ENCODE data around the gene DGCR2. TPM values are rescaled to one million over a fixed set of nuclear protein-coding genes. Genes with fewer than 3 reads are reported as not detected.

Gene DGCR2
- total RNA-seq, 1 experiment from 2014 or later, result 42.9 TPM

DNA sequence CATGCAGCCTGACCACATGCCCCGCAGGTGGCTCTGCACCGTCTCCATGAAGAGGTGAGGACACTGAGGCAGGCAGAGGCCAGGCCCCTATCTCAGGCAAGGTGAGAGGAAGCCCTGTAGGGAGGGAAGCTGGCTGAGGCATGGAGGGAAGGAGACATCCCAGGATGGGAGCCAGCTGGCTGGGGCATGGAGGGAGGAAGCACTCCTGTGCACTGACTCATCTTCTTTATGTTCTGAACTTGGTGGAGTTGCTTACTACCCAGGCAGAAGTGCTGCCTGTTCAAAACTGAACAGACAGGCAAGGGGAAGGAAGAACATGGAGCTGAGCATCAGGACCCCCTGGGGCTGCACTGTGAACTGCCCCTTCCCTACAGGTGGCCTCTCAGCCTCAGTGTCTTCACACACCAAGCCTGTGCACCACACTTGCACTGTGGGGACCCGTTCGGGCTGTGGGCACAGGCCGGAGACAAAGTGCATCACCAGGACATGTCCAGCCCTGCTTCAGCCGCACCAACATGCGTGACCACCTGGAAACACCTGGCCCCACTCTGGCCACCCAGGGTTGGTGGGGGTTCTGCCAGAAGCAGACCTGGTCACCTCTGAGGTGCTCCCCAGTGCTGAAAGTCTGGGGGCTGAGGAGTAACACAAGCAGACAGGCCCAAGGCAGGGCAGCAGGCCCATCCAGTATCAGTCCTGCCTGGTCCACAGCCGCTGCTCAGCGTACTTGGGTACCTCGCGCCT, 55.5 kb downstream of the DGCR2 start:
- DNase-seq (ENCODE audit: low read depth, low spot score), result no peak
- intact Hi-C loops (cut with micrococcal nuclease), result no loop called here
- Histone ChIP-seq H3K9ac (ENCODE audit: low read length) (no peak overlapping the region), H3K27ac (ENCODE audit: low read depth, low read length) (no peak overlapping the region), H2AFZ (ENCODE audit: low read depth, low read length, poor library complexity, severe bottlenecking) (no peak overlapping the region), H3K9me3 (ENCODE audit: control insufficient read depth in 1 of 2, insufficient read depth in 1 of 2, low read depth in 1 of 2, low read length in 2 of 2) (no peaks in the 10 kb centered on the region), H4K20me1 (ENCODE audit: insufficient read depth) (no peaks in the 10 kb centered on the region), H3K9me2 (ENCODE audit: insufficient read depth) (no peaks in the 10 kb centered on the region), H3K79me2 (ENCODE audit: insufficient read depth, low read length) (0 out of 2 replicates have a peak, but pooled peaks cover 3% of the 10 kb centered on the region), H3K4me1 (ENCODE audit: control insufficient read depth in 1 of 2, insufficient read depth in 2 of 2, low read length in 2 of 2) (no peaks in the 10 kb centered on the region), H3K27me3 (ENCODE audit: insufficient read depth, low read length) (no peaks in the 10 kb centered on the region), H3K4me2 (ENCODE audit: low read length) (no peak overlapping the region), H3K36me3 (ENCODE audit: control insufficient read depth in 1 of 2, insufficient read depth in 2 of 2, low read length in 2 of 2) (peaks cover 0 to 7% of the 10 kb centered on the region in 2 experiments; a peak in 3 of 4 replicates), H3K4me3 (replicated peaks in 1 of 2; ENCODE audit: low read depth in 1 of 2, low read length in 2 of 2) (no peak overlapping the region)
- no TSS peak for BruUV-seq (replicated peaks)
- TF ChIP-seq YY1 (IDR thresholded peaks at IDR 0.05; ENCODE audit: extremely low read depth, insufficient replicate concordance, low read depth, low read length), result no peak
- TF ChIP-seq ELF1 (IDR thresholded peaks at IDR 0.05; ENCODE audit: borderline replicate concordance, low read depth), result no peak
- no peak for TF ChIP-seq POLR2A (IDR thresholded peaks at IDR 0.05; ENCODE audit: borderline replicate concordance, extremely low read depth, insufficient read depth, insufficient read length)
- no peak for TF ChIP-seq SP1 (IDR thresholded peaks at IDR 0.05; ENCODE audit: low read depth)
- TF ChIP-seq, protein P1, sequence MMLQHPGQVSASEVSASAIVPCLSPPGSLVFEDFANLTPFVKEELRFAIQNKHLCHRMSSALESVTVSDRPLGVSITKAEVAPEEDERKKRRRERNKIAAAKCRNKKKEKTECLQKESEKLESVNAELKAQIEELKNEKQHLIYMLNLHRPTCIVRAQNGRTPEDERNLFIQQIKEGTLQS (IDR thresholded peaks at IDR 0.05), result no peak
- no peak for TF ChIP-seq POLR2AphosphoS5 (IDR thresholded peaks at IDR 0.05; ENCODE audit: low read depth, low read length)
- no peak for TF ChIP-seq CBX3 (IDR thresholded peaks at IDR 0.05; ENCODE audit: low read depth)
- no peak for TF ChIP-seq REST (IDR thresholded peaks at IDR 0.05; ENCODE audit: low read depth)
- TF ChIP-seq CTCF (IDR thresholded peaks at IDR 0.05 in 2 of 3, conservative IDR thresholded peaks at IDR 0.05 in 1 of 3; ENCODE audit: borderline replicate concordance in 1 of 3, insufficient read depth in 1 of 3, low read depth in 2 of 3, low read length in 2 of 3), result no peak
- no peak for TF ChIP-seq SRF (IDR thresholded peaks at IDR 0.05; ENCODE audit: low read depth)
- TF ChIP-seq CEBPB (IDR thresholded peaks at IDR 0.05; ENCODE audit: low read depth), result no peak
- TF ChIP-seq EGR1 (IDR thresholded peaks at IDR 0.05; ENCODE audit: low read depth), result no peak
- TF ChIP-seq ZNF274 (IDR thresholded peaks at IDR 0.05; ENCODE audit: low read depth, low read length), result no peak
- no peak for TF ChIP-seq SIN3A (IDR thresholded peaks at IDR 0.05; ENCODE audit: low read depth)
- TF ChIP-seq FOSL1 (IDR thresholded peaks at IDR 0.05; ENCODE audit: low read depth), result no peak
- TF ChIP-seq ZBTB33 (IDR thresholded peaks at IDR 0.05; ENCODE audit: extremely low read depth, insufficient replicate concordance, low read length), result no peak
- no peak for TF ChIP-seq EZH2 (IDR thresholded peaks at IDR 0.05)
- TF ChIP-seq, protein P2, sequence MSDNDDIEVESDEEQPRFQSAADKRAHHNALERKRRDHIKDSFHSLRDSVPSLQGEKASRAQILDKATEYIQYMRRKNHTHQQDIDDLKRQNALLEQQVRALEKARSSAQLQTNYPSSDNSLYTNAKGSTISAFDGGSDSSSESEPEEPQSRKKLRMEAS (IDR thresholded peaks at IDR 0.05), result no peak
- ChIA-PET CTCF (no interaction called here), RAD21 (ENCODE audit: low non-redundant PET in 1 of 2, low total read pairs in 2 of 2, uncharacterized antibody in 2 of 2, unreplicated experiment in 2 of 2) (no interaction called here), POLR2A (no interaction called here)
- ATAC-seq, result no peak
